Heart left ventricle (tissue), 13 donors: ENCODE results near the gene JAK2.

ENCODE experiments used
- CTCF ChIP-seq, 12 donors: fragments of 200-600 bp; sonication (generic) in 4 of 12; IDR thresholded peaks; one replicate each; pipeline versions ENCODE4 v1.5.0 to v1.8.0; 2018 to 2022; ENCODE audit warnings: antibody characterized with exemption in 12 of 12, mild to moderate bottlenecking in 5 of 12
- POLR2A ChIP-seq, 2 donors: fragments of 450-650 bp; IDR thresholded peaks; one replicate each; pipeline ENCODE4 v1.6.1; 2017; ENCODE audit warnings: antibody characterized with exemption in 2 of 2, mild to moderate bottlenecking in 2 of 2, moderate library complexity in 2 of 2
- donor health status: ischemic (EF 13 %, LVEDD 7.1; RV severe dilation, severe dysfunction).
- donor health status: DM: no; HTN: yes; CAD: no.
- donor health status: DM: no; HTN: no; CAD: no.
- donor health status: ischemic (EF 25% LVEDD 6.9; RV normal size, moderate dysfunction).
- donor health status: ischemic (EF 25% LVEDD 5.7; RV mildly dilated, moderate dysfunction).
- donor health status: ischemic (EF 35%, LVEDD 5.7; RV mildly dilated, moderate dysfunction).
- donor health status: nonischemic (EF 11% LVEDD 7.7; RV severe dilation, severe dysfunction).
- donor health status: DM: yes; HTN: yes; CAD: no.
- donor health status: PGD.
- donor health status: ischemic (EF 29% LVEDD 5.4; RV normal size, mild dysfunction).
- donor health status: nonischemic (EF 23%, LVEDD 6.1; RV moderate dilation, normal function).

GRCh38 chr9:5008202-5008601, 23.1 kb downstream of the JAK2 start:
- TF ChIP-seq CTCF (IDR thresholded peaks at IDR 0.05) (no peak), POLR2A (IDR thresholded peaks at IDR 0.05) (no peak)
